ENCODE measurements around the gene NPHP4. TPM values are rescaled to one million over a fixed set of nuclear protein-coding genes. Genes with fewer than 3 reads are reported as not detected.

The NPHP4 gene
- total RNA-seq, 2 experiments from 2014 or later, result 18.1 to 19.1 TPM

Other genes with a start within 250 kb of the NPHP4 start
- gene KCNAB2, start 53.5 kb upstream of the NPHP4 start, total RNA-seq, result 100 to 1,000 TPM; 284 to 286 TPM
- gene CHD5, start 187.9 kb upstream of the NPHP4 start, total RNA-seq, result under 1 TPM; 0.10 to 0.18 TPM
- gene RPL22, start 207.2 kb upstream of the NPHP4 start, total RNA-seq, result 100 to 1,000 TPM; 258 to 298 TPM
- 10 to 100 TPM; 12.4 to 16.4 TPM for gene RNF207, start 213.7 kb upstream of the NPHP4 start, total RNA-seq
- gene ICMT, start 243.5 kb upstream of the NPHP4 start, total RNA-seq, result 10 to 100 TPM; 49.8 to 49.9 TPM

All from activated CD4-positive, alpha-beta memory T cell treated with anti-CD3 and anti-CD28 coated beads, Interleukin-2, amount 10 ng/mL, durations not matched to agents 7 days and 5 days (primary cell).